OCI-LY7 (cell line): Measurements from ENCODE around the gene PPBP. TPM values are rescaled to one million over a fixed set of nuclear protein-coding genes. Genes with fewer than 3 reads are reported as not detected.

Experiments
- BruUV-seq: library from RNA; stranded (reverse); fragments of 400-500 nt; replicated peaks from 2 replicates; lab custom pipeline; 2021; lab: Mats Ljungman, UMichigan
- CTCF ChIA-PET: fragments of 300-600 bp; sonication (Branson Sonifier 250); formaldehyde crosslinking; loops from one replicate; lab custom pipeline; 2022; ENCODE audit warnings: antibody characterized with exemption; ENCODE audit not compliant: unreplicated experiment; lab: Charles Lee
- POLR2A ChIA-PET: fragments of 300-600 bp; sonication (Branson Sonifier 250); formaldehyde crosslinking; loops from one replicate; lab custom pipeline; 2022; ENCODE audit warnings: antibody characterized with exemption; lab: Charles Lee
- DNase-seq: peaks from one replicate; pipeline ENCODE4 v3.0.0-alpha.2; 2015; ENCODE audit warnings: low spot score
- H2AFZ ChIP-seq: fragments of 200-600 bp; sonication (generic), shearing (Covaris generic); 2 replicates; pipeline ENCODE4 v1.6.1; 2014; ENCODE audit warnings: mild to moderate bottlenecking, antibody characterized with exemption, low read length, moderate library complexity
- H3K27ac ChIP-seq: fragments of 200-600 bp; sonication (generic); 2 replicates; pipeline ENCODE4 v1.5.1; 2014; ENCODE audit warnings: mixed run types, low read depth, mild to moderate bottlenecking, moderate library complexity, low read length, inconsistent platforms; ENCODE audit not compliant: poor library complexity, severe bottlenecking
- H3K36me3 ChIP-seq: fragments of 200-600 bp; sonication (generic); 2 replicates; pipeline ENCODE4 v1.6.1; 2014; ENCODE audit warnings: mild to moderate bottlenecking, antibody characterized with exemption, low read length, moderate library complexity, mixed read lengths; ENCODE audit not compliant: insufficient read depth
- H3K4me1 ChIP-seq: fragments of 200-600 bp; sonication (generic); 2 replicates; pipeline ENCODE4 v1.5.1; 2014; ENCODE audit warnings: mild to moderate bottlenecking, low read length; ENCODE audit not compliant: insufficient read depth, poor library complexity, severe bottlenecking
- H3K4me2 ChIP-seq: fragments of 200-600 bp; sonication (generic); 2 replicates; pipeline ENCODE4 v1.6.1; 2014; ENCODE audit warnings: mild to moderate bottlenecking, low read length
- H3K4me3 ChIP-seq: fragments of 200-600 bp; sonication (generic); 2 replicates; pipeline ENCODE4 v1.5.1; 2014; ENCODE audit warnings: mild to moderate bottlenecking, low read depth, low read length; ENCODE audit not compliant: poor library complexity, severe bottlenecking
- H3K79me2 ChIP-seq: fragments of 200-600 bp; sonication (generic); 2 replicates; pipeline ENCODE4 v1.6.1; 2016; ENCODE audit warnings: low read depth, mild to moderate bottlenecking, low read length, moderate library complexity, mixed read lengths; ENCODE audit not compliant: insufficient read depth
- H3K9me2 ChIP-seq: fragments of 200-600 bp; sonication (generic); 2 replicates; pipeline ENCODE4 v1.6.1; 2016; ENCODE audit warnings: mild to moderate bottlenecking, low read length, mixed read lengths; ENCODE audit not compliant: insufficient read depth
- H3K9me3 ChIP-seq: fragments of 200-600 bp; sonication (generic); 2 replicates; pipeline ENCODE4 v1.6.1; 2014; ENCODE audit warnings: mild to moderate bottlenecking, mixed run types, low read length, mixed read lengths
- H4K20me1 ChIP-seq: fragments of 200-600 bp; sonication (generic); 2 replicates; pipeline ENCODE4 v1.6.1; 2014; ENCODE audit warnings: mild to moderate bottlenecking, antibody characterized with exemption, low read length, moderate library complexity, mixed read lengths; ENCODE audit not compliant: insufficient read depth
- EZH2phosphoT487 ChIP-seq: fragments of 200-600 bp; sonication (generic); IDR thresholded peaks from 2 replicates; pipeline ENCODE4 v1.6.1; 2018; ENCODE audit warnings: low read depth, borderline replicate concordance, mild to moderate bottlenecking, mixed run types, antibody characterized with exemption, low read length, moderate library complexity, mixed read lengths
- intact Hi-C: fragments of 100-400 bp; cut with micrococcal nuclease; formaldehyde crosslinking; loops from one replicate; pipeline ENCODE4 v1.10.0; 2022; ENCODE audit not compliant: unreplicated experiment
- total RNA-seq, 2 experiments: library from RNA; depleted of rRNA in 1 of 2; stranded (reverse); fragments of >200 nt in 1 of 2; shearing (Covaris generic) in 1 of 2; gene quantifications; 2 replicates each; pipeline ENCODE4 v1.2.3, GENCODE V29; 2014 to 2022
- TF ChIP-seq, protein P1 (sequence below): fragments of 200-600 bp; sonication (generic); conservative IDR thresholded peaks from 2 replicates; pipeline ENCODE4 v1.5.1; 2014; ENCODE audit warnings: mild to moderate bottlenecking, antibody characterized with exemption, low read length, moderate library complexity, mixed read lengths

The PPBP gene
- total RNA-seq, 2 experiments from 2014 or later: not detected

DNA sequence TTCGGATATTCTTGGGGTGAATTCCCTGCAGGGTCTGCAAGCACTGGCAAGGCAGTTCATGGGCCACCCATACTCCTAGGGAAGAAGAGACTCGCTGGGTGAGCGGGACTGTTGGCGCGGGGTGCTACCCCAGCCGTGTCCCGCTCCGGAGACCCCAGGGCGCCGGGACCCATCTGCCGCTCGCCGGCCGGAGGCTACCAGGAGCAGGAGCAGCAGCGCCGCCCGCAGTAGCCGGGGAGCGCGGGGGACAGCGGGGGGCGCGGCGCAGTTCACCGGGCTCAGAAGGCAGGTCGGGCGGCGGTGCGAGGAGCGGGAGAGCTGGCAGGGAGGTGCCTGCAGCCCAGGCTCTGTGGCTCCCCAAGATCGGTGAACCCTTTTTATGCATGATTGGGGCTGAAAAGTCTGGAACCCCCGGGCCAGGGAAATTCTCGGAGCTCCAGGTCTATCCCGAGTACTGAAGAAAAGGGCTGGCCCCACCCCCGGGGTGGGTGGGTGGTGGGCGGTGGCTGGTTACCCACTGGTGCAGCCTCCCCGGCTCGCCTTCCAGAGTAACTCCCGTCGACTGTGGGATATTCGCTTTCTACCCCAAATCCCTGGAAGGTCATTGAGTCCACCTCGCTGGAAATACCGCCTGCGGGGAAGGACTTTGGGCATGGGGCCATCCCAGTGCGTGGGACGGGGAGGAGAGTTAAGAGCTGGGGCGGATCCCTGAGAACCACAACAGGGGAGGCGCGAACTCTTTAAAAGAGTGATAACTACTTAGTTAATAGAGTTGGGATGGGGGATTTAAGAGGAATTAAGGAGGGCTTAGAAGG is 43.7 kb downstream of the PPBP start:
- H3K4me2 ChIP-seq: no peak overlapping the region
- no TSS peak for BruUV-seq
- H3K36me3 ChIP-seq: no peaks in the 10 kb centered on the region
- H3K79me2 ChIP-seq: no peaks in the 10 kb centered on the region
- no peaks in the 10 kb centered on the region for H4K20me1 ChIP-seq
- ChIA-PET CTCF (no interaction called here), POLR2A (no interaction called here)
- TF ChIP-seq EZH2phosphoT487: no peak
- TF ChIP-seq, protein P1, sequence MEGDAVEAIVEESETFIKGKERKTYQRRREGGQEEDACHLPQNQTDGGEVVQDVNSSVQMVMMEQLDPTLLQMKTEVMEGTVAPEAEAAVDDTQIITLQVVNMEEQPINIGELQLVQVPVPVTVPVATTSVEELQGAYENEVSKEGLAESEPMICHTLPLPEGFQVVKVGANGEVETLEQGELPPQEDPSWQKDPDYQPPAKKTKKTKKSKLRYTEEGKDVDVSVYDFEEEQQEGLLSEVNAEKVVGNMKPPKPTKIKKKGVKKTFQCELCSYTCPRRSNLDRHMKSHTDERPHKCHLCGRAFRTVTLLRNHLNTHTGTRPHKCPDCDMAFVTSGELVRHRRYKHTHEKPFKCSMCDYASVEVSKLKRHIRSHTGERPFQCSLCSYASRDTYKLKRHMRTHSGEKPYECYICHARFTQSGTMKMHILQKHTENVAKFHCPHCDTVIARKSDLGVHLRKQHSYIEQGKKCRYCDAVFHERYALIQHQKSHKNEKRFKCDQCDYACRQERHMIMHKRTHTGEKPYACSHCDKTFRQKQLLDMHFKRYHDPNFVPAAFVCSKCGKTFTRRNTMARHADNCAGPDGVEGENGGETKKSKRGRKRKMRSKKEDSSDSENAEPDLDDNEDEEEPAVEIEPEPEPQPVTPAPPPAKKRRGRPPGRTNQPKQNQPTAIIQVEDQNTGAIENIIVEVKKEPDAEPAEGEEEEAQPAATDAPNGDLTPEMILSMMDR: no peak
- H3K9me3 ChIP-seq: no peaks in the 10 kb centered on the region
- H2AFZ ChIP-seq: no peak overlapping the region
- H3K27ac ChIP-seq: no peak overlapping the region
- no peak for DNase-seq
- no peaks in the 10 kb centered on the region for H3K4me1 ChIP-seq
- H3K9me2 ChIP-seq: no peaks in the 10 kb centered on the region
- no peak overlapping the region for H3K4me3 ChIP-seq
- intact Hi-C loops: no loop called here

DNA sequence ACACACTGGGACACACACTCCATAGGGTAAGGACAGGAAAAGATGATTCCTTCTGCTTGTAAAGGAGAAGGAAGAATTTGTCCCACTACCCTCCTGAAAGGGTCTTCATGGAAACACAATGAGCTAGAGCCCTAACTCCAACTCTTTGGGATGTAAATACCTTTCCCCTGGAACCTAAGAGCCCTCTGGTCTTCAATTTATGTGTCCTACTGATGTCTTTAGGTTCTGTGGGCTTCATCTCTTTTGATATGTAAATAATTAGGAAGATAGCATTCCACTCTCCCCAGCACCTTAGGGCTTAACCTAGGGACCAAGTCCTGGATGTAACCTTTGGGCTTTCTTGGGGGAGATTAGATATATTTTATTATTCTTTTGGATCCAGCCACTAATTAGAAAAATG is 44.4 kb downstream of the PPBP start:
- BruUV-seq: no TSS peak
- CTCF ChIA-PET: no interaction called here

More for the DNA sequence above, 44.4 kb downstream of the PPBP start:
- TF ChIP-seq EZH2phosphoT487: no peak
- TF ChIP-seq, protein P1: no peak
- Histone ChIP-seq H3K27ac (no peak overlapping the region), H3K79me2 (no peaks in the 10 kb centered on the region), H3K36me3 (no peaks in the 10 kb centered on the region), H2AFZ (no peak overlapping the region), H4K20me1 (no peaks in the 10 kb centered on the region), H3K4me1 (no peaks in the 10 kb centered on the region), H3K9me3 (no peaks in the 10 kb centered on the region), H3K4me2 (no peak overlapping the region), H3K9me2 (no peaks in the 10 kb centered on the region), H3K4me3 (no peak overlapping the region)
- intact Hi-C loops: no loop called here
- POLR2A ChIA-PET: no interaction called here
- DNase-seq: no peak
